HepG2 (cell line): ENCODE data around the gene MCFD2. TPM values are rescaled to one million over a fixed set of nuclear protein-coding genes. Genes with fewer than 3 reads are reported as not detected.

Experiments used
- HOXA7 ChIP-seq: sonication (generic); formaldehyde crosslinking; IDR thresholded peaks from 2 replicates; pipeline ENCODE4 v1.8.1; 2022; ENCODE audit warnings: mild to moderate bottlenecking, missing genetic modification reagents, moderate library complexity
- JUN ChIP-seq: sonication (generic); formaldehyde crosslinking; IDR thresholded peaks from 2 replicates; pipeline ENCODE4 v1.4.0; 2020; ENCODE audit warnings: mild to moderate bottlenecking, missing genetic modification reagents
- KAT8 ChIP-seq: IDR thresholded peaks from 2 replicates; pipeline ENCODE4 v1.6.1; 2016; ENCODE audit warnings: missing genetic modification reagents, missing compliant biosample characterization
- NCOA1 ChIP-seq: sonication (generic); formaldehyde crosslinking; IDR thresholded peaks from 2 replicates; pipeline ENCODE4 v1.9.0; 2021; ENCODE audit warnings: missing genetic modification reagents
- NCOA5 ChIP-seq: sonication (generic); formaldehyde crosslinking; IDR thresholded peaks from 2 replicates; pipeline ENCODE4 v1.4.0; 2020; ENCODE audit warnings: missing genetic modification reagents
- PAWR ChIP-seq: sonication (generic); formaldehyde crosslinking; IDR thresholded peaks from 2 replicates; pipeline ENCODE4 v1.4.0; 2020; ENCODE audit warnings: missing genetic modification reagents, mild to moderate bottlenecking, borderline replicate concordance
- RXRA ChIP-seq: sonication (generic); formaldehyde crosslinking; IDR thresholded peaks from 2 replicates; pipeline ENCODE4 v1.5.1; 2020; ENCODE audit warnings: missing genetic modification reagents
- SAFB2 ChIP-seq: sonication (generic); formaldehyde crosslinking; IDR thresholded peaks from 2 replicates; pipeline ENCODE4 v1.5.1; 2020; ENCODE audit warnings: missing genetic modification reagents, low read depth, mild to moderate bottlenecking, borderline replicate concordance
- SIX1 ChIP-seq: sonication (generic); formaldehyde crosslinking; IDR thresholded peaks from 2 replicates; pipeline ENCODE4 v1.4.0; 2020; ENCODE audit warnings: missing genetic modification reagents, borderline replicate concordance
- SRSF1 ChIP-seq: fragments of 200-400 bp; formaldehyde crosslinking; optimal IDR thresholded peaks from 2 replicates; pipeline ENCODE3; 2017; ENCODE audit warnings: mild to moderate bottlenecking, low read depth, low read length, moderate library complexity
- SSRP1 ChIP-seq: IDR thresholded peaks from 2 replicates; pipeline ENCODE4 v1.6.1; 2016; ENCODE audit warnings: control low read depth
- TCF7 ChIP-seq: sonication (generic); IDR thresholded peaks from 2 replicates; pipeline ENCODE4 v1.6.1; 2016; ENCODE audit warnings: antibody characterized with exemption, low read depth
- ZFP1 ChIP-seq: IDR thresholded peaks from 2 replicates; pipeline ENCODE4 v1.6.1; 2016
- ZNF263 ChIP-seq: sonication (generic); formaldehyde crosslinking; IDR thresholded peaks from 2 replicates; pipeline ENCODE4 v1.4.0; 2020; ENCODE audit warnings: missing genetic modification reagents
- ZNF326 ChIP-seq: sonication (generic); formaldehyde crosslinking; IDR thresholded peaks from 2 replicates; pipeline ENCODE4 v1.4.0; 2020; ENCODE audit warnings: missing genetic modification reagents, borderline replicate concordance
- ZNF570 ChIP-seq: sonication (generic); formaldehyde crosslinking; IDR thresholded peaks from 2 replicates; pipeline ENCODE4 v1.4.0; 2020; ENCODE audit warnings: mild to moderate bottlenecking, missing genetic modification reagents, borderline replicate concordance
- ZNF598 ChIP-seq: sonication (generic); formaldehyde crosslinking; IDR thresholded peaks from 2 replicates; pipeline ENCODE4 v1.5.1; 2020; ENCODE audit warnings: mild to moderate bottlenecking, missing genetic modification reagents, borderline replicate concordance
- ZNF780A ChIP-seq: sonication (generic); formaldehyde crosslinking; IDR thresholded peaks from 2 replicates; pipeline ENCODE4 v1.8.0; 2022; ENCODE audit warnings: mild to moderate bottlenecking, missing genetic modification reagents, moderate library complexity
- ZSCAN9 ChIP-seq: IDR thresholded peaks from 2 replicates; pipeline ENCODE4 v1.6.1; 2016; ENCODE audit warnings: borderline replicate concordance
- polyA plus RNA-seq, 8 experiments: library from polyadenylated mRNA; depleted of rRNA in 3 of 8; stranded (reverse) in 7 of 8; unstranded in 1 of 8; fragments of >200 nt; fragmentation: Illumina TruSeq in 4 of 8; extraction: Trizol in 4 of 8; gene quantifications; 2 replicates each; pipeline versions ENCODE4 v1.2.1 to v1.2.3, GENCODE V29; 2011 to 2016; ENCODE audit warnings: low read depth in 4 of 8, missing spikeins in 1 of 8, mixed read lengths in 1 of 8; ENCODE audit not compliant: insufficient read depth in 1 of 8
- total RNA-seq, 5 experiments: library from RNA; depleted of rRNA; stranded (reverse); fragments of >200 nt; fragmentation: Illumina TruSeq; extraction: Trizol; gene quantifications; 2 replicates each; pipeline ENCODE4 v1.2.3, GENCODE V29; 2016; ENCODE audit warnings: low read depth in 1 of 5
- TF ChIP-seq, protein P1 (sequence below): sonication (generic); formaldehyde crosslinking; IDR thresholded peaks from 2 replicates; pipeline ENCODE4 v1.4.0; 2020; ENCODE audit warnings: mild to moderate bottlenecking, missing genetic modification reagents
- TF ChIP-seq, protein P2 (sequence below): sonication (generic); formaldehyde crosslinking; IDR thresholded peaks from 2 replicates; pipeline ENCODE4 v1.8.1; 2023; ENCODE audit warnings: mild to moderate bottlenecking, missing genetic modification reagents, borderline replicate concordance
- TF ChIP-seq, protein P3 (sequence below): sonication (generic); formaldehyde crosslinking; IDR thresholded peaks from 2 replicates; pipeline ENCODE4 v1.8.0; 2022; ENCODE audit warnings: missing genetic modification reagents, mild to moderate bottlenecking, borderline replicate concordance
- TF ChIP-seq, protein P4 (sequence below): sonication (generic); formaldehyde crosslinking; IDR thresholded peaks from 2 replicates; pipeline ENCODE4 v1.4.0; 2020; ENCODE audit warnings: missing genetic modification reagents, borderline replicate concordance

Gene MCFD2
- total and polyA plus RNA-seq, 2 of the 13 experiments (the other 11 are each of a cell fraction or from before 2014, with no cell fraction given), result 183 to 232 TPM

DNA sequence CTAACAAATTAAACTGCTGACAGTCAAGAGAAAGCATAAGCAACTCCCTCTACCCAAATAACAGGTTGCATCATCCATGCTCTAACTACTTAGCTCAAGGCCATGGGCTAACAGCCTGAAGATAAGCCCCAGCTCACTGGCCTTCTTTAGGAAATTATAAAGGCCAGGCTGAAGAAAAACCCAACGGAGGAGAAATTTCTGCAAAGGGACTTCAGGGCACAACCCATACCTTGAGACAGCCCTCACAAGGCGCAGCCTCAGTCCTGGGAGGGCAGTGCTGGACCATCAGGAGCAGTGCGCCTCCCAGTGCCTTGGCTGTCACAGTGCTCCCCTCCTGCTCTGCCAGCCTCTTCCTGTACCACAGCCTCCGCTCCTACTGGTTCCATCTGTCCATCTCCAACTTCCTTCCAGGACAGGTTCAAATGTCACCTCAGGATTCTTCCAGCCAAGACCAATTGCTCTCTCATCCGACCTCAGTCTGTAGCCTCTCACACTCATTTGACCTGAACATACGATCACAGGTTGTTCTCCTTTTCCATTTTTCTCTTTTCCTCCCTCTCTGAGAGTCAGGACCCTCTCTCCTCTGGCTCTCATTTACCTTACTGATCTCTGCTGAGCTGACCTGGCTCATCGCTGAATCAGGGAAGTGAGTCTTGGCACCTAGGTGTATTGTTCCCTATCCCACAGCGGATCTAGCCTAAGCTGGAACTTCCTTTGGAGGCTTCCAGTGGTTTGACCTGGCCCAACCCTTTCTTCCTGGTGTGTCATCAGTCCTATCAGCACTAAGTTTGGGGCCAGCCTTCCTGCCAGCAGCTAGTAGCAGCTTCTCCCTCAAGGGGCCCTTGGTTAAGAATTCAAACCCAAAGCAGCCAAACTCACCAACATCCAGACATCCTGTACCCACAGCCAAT is 1.9 kb downstream of the MCFD2 start (continued):
- TF ChIP-seq SAFB2, result no peak
- TF ChIP-seq NCOA1 (CRISPR knock-in tag), result no peak
- TF ChIP-seq RXRA (CRISPR knock-in tag), result no peak
- no peak for TF ChIP-seq HOXA7 (CRISPR knock-in tag)
- TF ChIP-seq ZNF326, result no peak
- no peak for TF ChIP-seq ZNF570 (CRISPR knock-in tag)
- peak; percentile 51; the same call in 1 of the 2 replicates for TF ChIP-seq SSRP1
- TF ChIP-seq ZSCAN9, result 0 out of 2 replicates have a peak, but pooled peaks have one; percentile 22
- TF ChIP-seq, protein P1, sequence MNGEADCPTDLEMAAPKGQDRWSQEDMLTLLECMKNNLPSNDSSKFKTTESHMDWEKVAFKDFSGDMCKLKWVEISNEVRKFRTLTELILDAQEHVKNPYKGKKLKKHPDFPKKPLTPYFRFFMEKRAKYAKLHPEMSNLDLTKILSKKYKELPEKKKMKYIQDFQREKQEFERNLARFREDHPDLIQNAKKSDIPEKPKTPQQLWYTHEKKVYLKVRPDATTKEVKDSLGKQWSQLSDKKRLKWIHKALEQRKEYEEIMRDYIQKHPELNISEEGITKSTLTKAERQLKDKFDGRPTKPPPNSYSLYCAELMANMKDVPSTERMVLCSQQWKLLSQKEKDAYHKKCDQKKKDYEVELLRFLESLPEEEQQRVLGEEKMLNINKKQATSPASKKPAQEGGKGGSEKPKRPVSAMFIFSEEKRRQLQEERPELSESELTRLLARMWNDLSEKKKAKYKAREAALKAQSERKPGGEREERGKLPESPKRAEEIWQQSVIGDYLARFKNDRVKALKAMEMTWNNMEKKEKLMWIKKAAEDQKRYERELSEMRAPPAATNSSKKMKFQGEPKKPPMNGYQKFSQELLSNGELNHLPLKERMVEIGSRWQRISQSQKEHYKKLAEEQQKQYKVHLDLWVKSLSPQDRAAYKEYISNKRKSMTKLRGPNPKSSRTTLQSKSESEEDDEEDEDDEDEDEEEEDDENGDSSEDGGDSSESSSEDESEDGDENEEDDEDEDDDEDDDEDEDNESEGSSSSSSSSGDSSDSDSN (CRISPR knock-in tag), result peak; percentile 25; the same call in 1 of the 2 replicates
- TF ChIP-seq NCOA5 (CRISPR knock-in tag), result no peak
- no peak for TF ChIP-seq ZNF780A (CRISPR knock-in tag)
- TF ChIP-seq, protein P2, sequence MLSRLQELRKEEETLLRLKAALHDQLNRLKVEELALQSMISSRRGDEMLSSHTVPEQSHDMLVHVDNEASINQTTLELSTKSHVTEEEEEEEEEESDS (CRISPR knock-in tag), result no peak
- 0 out of 2 replicates have a peak, but pooled peaks have one; percentile 80 for TF ChIP-seq PAWR (CRISPR knock-in tag)
- TF ChIP-seq JUN (CRISPR knock-in tag), result no peak
- no peak for TF ChIP-seq TCF7
- TF ChIP-seq, protein P3, sequence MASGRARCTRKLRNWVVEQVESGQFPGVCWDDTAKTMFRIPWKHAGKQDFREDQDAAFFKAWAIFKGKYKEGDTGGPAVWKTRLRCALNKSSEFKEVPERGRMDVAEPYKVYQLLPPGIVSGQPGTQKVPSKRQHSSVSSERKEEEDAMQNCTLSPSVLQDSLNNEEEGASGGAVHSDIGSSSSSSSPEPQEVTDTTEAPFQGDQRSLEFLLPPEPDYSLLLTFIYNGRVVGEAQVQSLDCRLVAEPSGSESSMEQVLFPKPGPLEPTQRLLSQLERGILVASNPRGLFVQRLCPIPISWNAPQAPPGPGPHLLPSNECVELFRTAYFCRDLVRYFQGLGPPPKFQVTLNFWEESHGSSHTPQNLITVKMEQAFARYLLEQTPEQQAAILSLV (CRISPR knock-in tag), result no peak
- no peak for TF ChIP-seq KAT8 (CRISPR knock-in tag)
- TF ChIP-seq, protein P4, sequence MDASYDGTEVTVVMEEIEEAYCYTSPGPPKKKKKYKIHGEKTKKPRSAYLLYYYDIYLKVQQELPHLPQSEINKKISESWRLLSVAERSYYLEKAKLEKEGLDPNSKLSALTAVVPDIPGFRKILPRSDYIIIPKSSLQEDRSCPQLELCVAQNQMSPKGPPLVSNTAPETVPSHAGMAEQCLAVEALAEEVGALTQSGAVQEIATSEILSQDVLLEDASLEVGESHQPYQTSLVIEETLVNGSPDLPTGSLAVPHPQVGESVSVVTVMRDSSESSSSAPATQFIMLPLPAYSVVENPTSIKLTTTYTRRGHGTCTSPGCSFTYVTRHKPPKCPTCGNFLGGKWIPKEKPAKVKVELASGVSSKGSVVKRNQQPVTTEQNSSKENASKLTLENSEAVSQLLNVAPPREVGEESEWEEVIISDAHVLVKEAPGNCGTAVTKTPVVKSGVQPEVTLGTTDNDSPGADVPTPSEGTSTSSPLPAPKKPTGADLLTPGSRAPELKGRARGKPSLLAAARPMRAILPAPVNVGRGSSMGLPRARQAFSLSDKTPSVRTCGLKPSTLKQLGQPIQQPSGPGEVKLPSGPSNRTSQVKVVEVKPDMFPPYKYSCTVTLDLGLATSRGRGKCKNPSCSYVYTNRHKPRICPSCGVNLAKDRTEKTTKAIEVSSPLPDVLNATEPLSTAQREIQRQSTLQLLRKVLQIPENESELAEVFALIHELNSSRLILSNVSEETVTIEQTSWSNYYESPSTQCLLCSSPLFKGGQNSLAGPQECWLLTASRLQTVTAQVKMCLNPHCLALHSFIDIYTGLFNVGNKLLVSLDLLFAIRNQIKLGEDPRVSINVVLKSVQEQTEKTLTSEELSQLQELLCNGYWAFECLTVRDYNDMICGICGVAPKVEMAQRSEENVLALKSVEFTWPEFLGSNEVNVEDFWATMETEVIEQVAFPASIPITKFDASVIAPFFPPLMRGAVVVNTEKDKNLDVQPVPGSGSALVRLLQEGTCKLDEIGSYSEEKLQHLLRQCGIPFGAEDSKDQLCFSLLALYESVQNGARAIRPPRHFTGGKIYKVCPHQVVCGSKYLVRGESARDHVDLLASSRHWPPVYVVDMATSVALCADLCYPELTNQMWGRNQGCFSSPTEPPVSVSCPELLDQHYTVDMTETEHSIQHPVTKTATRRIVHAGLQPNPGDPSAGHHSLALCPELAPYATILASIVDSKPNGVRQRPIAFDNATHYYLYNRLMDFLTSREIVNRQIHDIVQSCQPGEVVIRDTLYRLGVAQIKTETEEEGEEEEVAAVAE (CRISPR knock-in tag), result no peak; the same call in 1 of the 2 replicates
- TF ChIP-seq ZNF263 (CRISPR knock-in tag), result peak; percentile 94
- no peak for TF ChIP-seq SRSF1
- peak; percentile 41; the same call in 1 of the 2 replicates for TF ChIP-seq ZFP1 (CRISPR knock-in tag)
- TF ChIP-seq SIX1 (CRISPR knock-in tag), result no peak
- peak; percentile 65; the same call in 1 of the 2 replicates for TF ChIP-seq ZNF598 (CRISPR knock-in tag)
